Activated naive CD4-positive, alpha-beta T cell treated with anti-CD3 and anti-CD28 coated beads, Interleukin-2, amount 50 U/mL, for 72 hours (primary cell): ENCODE results near the gene GFER. TPM values are rescaled to one million over a fixed set of nuclear protein-coding genes. Genes with fewer than 3 reads are reported as not detected.
A peak's percentile ranks its signal among the peaks of the same experiment; 100 is the strongest.
"Not testable (repeated sequence)": the region's sequence is repeated elsewhere in the genome, so short reads cannot be mapped to it uniquely, and the experiment has no call there.

ENCODE experiments used
- ATAC-seq, 2 donors: fragments of 150-1000 bp; cut with Tn5 transposase; 2 replicates each; pipeline ENCODE4 v1.10.0; 2021; ENCODE audit warnings: mild to moderate bottlenecking in 2 of 2, moderate library complexity in 2 of 2
- DNase-seq, 2 donors: peaks; one replicate each; pipeline ENCODE4 v3.0.0; 2021 to 2022; ENCODE audit warnings: low spot score in 2 of 2
- H3K27ac Mint-ChIP-seq, 2 donors: one replicate each; pipeline ENCODE4 v1.8.0; 2022; ENCODE audit warnings: mild to moderate bottlenecking in 2 of 2, mixed read lengths in 2 of 2
- H3K36me3 Mint-ChIP-seq, 2 donors: one replicate each; pipeline ENCODE4 v1.8.0; 2022; ENCODE audit warnings: mixed read lengths in 2 of 2
- H3K9me3 Mint-ChIP-seq, 2 donors: one replicate each; pipeline ENCODE4 v1.8.0; 2022; ENCODE audit warnings: mixed read lengths in 2 of 2
- total RNA-seq, 2 donors: library from RNA; stranded (reverse); gene quantifications; one replicate each; pipeline ENCODE4 v1.2.3, GENCODE V29; 2022

GFER gene
- total RNA-seq, 2 donors from 2014 or later: 19.1 to 25.0 TPM

- Mint-ChIP-seq H3K9me3 (no peaks in the 10 kb centered on the region), H3K27ac (peak overlapping the region in 1 of 2 donors; percentile 71), H3K36me3 (no peaks in the 10 kb centered on the region)
- peak; percentile 80 to 84 for ATAC-seq
- peak; percentile 92 to 99 for DNase-seq
Observed at GRCh38 chr16:2023092-2024031, 39.4 kb downstream of the GFER start.

- H3K36me3 Mint-ChIP-seq: no peaks in the 10 kb centered on the region
- DNase-seq (no peak), ATAC-seq (no peak)
- no peaks in the 10 kb centered on the region for H3K9me3 Mint-ChIP-seq
- H3K27ac Mint-ChIP-seq: peak overlapping the region in 1 of 2 donors; percentile 66
Observed at GRCh38 chr16:2024032-2024420, 40.0 kb downstream of the GFER start.

- ATAC-seq: no peak
- DNase-seq: no peak
- no peaks in the 10 kb centered on the region for H3K36me3 Mint-ChIP-seq
- H3K9me3 Mint-ChIP-seq: no peaks in the 10 kb centered on the region
- H3K27ac Mint-ChIP-seq: peak overlapping the region in 1 of 2 donors; percentile 41
Observed at GRCh38 chr16:2025251-2025650, 41.3 kb downstream of the GFER start.

GRCh38 chr16:2025878-2026460 lies 42.0 kb downstream of the GFER start:
- H3K9me3 Mint-ChIP-seq: no peaks in the 10 kb centered on the region
- ATAC-seq: no peak
- H3K27ac Mint-ChIP-seq: no peak overlapping the region
- DNase-seq: no peak
- H3K36me3 Mint-ChIP-seq: no peaks in the 10 kb centered on the region

GRCh38 chr16:2026461-2027023 lies 42.5 kb downstream of the GFER start, which contains the start of gene NHERF2:
Gene NHERF2 (plus strand): TSS chr16:2026902. CDS start chr16:2027006, 104 bp downstream.
- ATAC-seq: peak in 1 of 2 donors; percentile 22
- no peak for DNase-seq
- Mint-ChIP-seq H3K36me3 (no peaks in the 10 kb centered on the region), H3K27ac (no peak within 1 kb of the TSS), H3K9me3 (no peaks in the 10 kb centered on the region)

- DNase-seq (no peak), ATAC-seq (peak in 1 of 2 donors; percentile 4)
- Mint-ChIP-seq H3K9me3 (no peaks in the 10 kb centered on the region), H3K36me3 (no peaks in the 10 kb centered on the region), H3K27ac (no peak overlapping the region)
Observed at GRCh38 chr16:2027024-2028010, 43.3 kb downstream of the GFER start.

- no peaks in the 10 kb centered on the region for H3K9me3 Mint-ChIP-seq
- H3K36me3 Mint-ChIP-seq: no peaks in the 10 kb centered on the region
- ATAC-seq (no peak), DNase-seq (no peak)
- H3K27ac Mint-ChIP-seq: no peak overlapping the region
Observed at GRCh38 chr16:2028146-2028545, 44.2 kb downstream of the GFER start.

- Mint-ChIP-seq H3K9me3 (no peaks in the 10 kb centered on the region), H3K36me3 (no peaks in the 10 kb centered on the region), H3K27ac (no peak overlapping the region)
- no peak for ATAC-seq
- DNase-seq: no peak
Observed at GRCh38 chr16:2028620-2029220, 44.7 kb downstream of the GFER start.

GRCh38 chr16:2029350-2029749 lies 45.4 kb downstream of the GFER start:
- no peaks in the 10 kb centered on the region for H3K36me3 Mint-ChIP-seq
- H3K9me3 Mint-ChIP-seq: no peaks in the 10 kb centered on the region
- ATAC-seq (no peak), DNase-seq (no peak)
- no peak overlapping the region for H3K27ac Mint-ChIP-seq

GRCh38 chr16:2030036-2030435 lies 46.0 kb downstream of the GFER start:
- ATAC-seq (no peak), DNase-seq (no peak)
- no peaks in the 10 kb centered on the region for H3K36me3 Mint-ChIP-seq
- no peak overlapping the region for H3K27ac Mint-ChIP-seq
- H3K9me3 Mint-ChIP-seq: no peaks in the 10 kb centered on the region

GRCh38 chr16:2031081-2031577 lies 47.1 kb downstream of the GFER start:
- Mint-ChIP-seq H3K27ac (no peak overlapping the region), H3K9me3 (no peaks in the 10 kb centered on the region), H3K36me3 (no peaks in the 10 kb centered on the region)
- no peak for ATAC-seq
- DNase-seq: no peak

- DNase-seq (no peak), ATAC-seq (peak in 1 of 2 donors; percentile 26)
- Mint-ChIP-seq H3K27ac (peak overlapping the region; percentile 80 to 85), H3K9me3 (no peaks in the 10 kb centered on the region), H3K36me3 (no peaks in the 10 kb centered on the region)
Observed at GRCh38 chr16:2032285-2033056, 48.5 kb downstream of the GFER start.

- ATAC-seq (peak; percentile 23 to 33), DNase-seq (no peak)
- Mint-ChIP-seq H3K27ac (no peak overlapping the region), H3K9me3 (no peaks in the 10 kb centered on the region), H3K36me3 (no peaks in the 10 kb centered on the region)
Observed at GRCh38 chr16:2033057-2033908, 49.3 kb downstream of the GFER start.

- H3K27ac Mint-ChIP-seq, DNase-seq, ATAC-seq, H3K36me3 Mint-ChIP-seq, H3K9me3 Mint-ChIP-seq: not testable (repeated sequence)
Observed at GRCh38 chr16:2033909-2034695, 50.1 kb downstream of the GFER start.
